ENCODE measurements around the gene ZNF3. TPM values are rescaled to one million over a fixed set of nuclear protein-coding genes. Genes with fewer than 3 reads are reported as not detected.

ZNF3 gene
- total and polyA plus RNA-seq, 9 of the 15 experiments (the other 6 are each of a cell fraction or from before 2014, with no cell fraction given) = 30.0 to 64.9 (median 51.5) TPM

DNA sequence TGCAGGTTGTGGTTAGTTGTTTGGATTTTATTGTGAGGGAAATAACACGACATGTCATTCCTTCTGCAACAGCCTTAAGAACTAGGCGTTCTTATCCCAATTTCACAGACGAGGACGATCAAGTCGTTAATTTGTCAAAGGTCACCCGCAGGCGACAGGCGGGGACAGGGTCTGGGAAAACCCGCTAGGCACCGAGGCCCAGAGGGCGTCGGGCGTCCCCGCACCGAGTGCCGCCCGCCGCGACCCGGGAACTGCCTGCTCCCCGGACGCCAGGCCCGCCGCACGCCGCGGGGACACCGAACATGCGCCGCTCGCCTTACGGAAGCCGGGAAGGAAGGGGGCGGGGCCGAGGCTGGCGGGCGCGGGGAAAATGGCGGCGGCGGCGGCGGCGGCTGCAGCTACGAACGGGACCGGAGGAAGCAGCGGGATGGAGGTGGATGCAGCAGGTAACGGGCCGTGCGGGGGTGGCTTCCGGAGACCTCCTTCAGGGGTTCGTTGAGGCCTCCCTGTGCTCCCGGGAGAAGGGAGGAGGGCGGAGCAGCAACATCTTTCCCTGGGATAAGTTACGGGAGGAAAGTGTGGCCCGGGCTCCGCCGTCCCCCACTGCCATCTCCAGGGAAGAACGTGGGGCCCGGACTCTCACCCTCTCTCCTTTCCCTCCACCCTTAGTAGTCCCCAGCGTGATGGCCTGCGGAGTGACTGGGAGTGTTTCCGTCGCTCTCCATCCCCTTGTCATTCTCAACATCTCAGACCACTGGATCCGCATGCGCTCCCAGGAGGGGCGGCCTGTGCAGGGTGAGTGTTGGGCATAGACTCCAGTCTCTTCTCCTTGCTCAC is 7.3 kb upstream of the ZNF3 start, which contains the start of gene COPS6 (continued):
- TF ChIP-seq GTF2E2 (tag; IDR thresholded peaks at IDR 0.05) (peak; percentile 96), ZNF224 (CRISPR knock-in tag; IDR thresholded peaks at IDR 0.05) (peak; percentile 96; the same call in 1 of the 2 replicates), SAP30 (IDR thresholded peaks at IDR 0.05; ENCODE audit: borderline replicate concordance, insufficient read depth, low read depth, low read length, poor library complexity, severe bottlenecking) (peak; percentile 34), FOXK2 (conservative IDR thresholded peaks at IDR 0.05 in 1 of 2, IDR thresholded peaks at IDR 0.05 in 1 of 2; ENCODE audit: low read depth in 2 of 2) (no peak; a peak in 1 of 4 replicates), ZNF766 (CRISPR knock-in tag; conservative IDR thresholded peaks at IDR 0.05) (peak; percentile 75), MEIS2 (IDR thresholded peaks at IDR 0.05; ENCODE audit: partially characterized antibody) (peak; percentile 47), GATA2 (CRISPR knock-in tag; IDR thresholded peaks at IDR 0.05) (no peak), ZBTB8A (IDR thresholded peaks at IDR 0.05; ENCODE audit: partially characterized antibody) (no peak), GTF2F1 (IDR thresholded peaks at IDR 0.05; ENCODE audit: low read depth, low read length) (peak; percentile 67; the same call in 1 of the 2 replicates), TOE1 (IDR thresholded peaks at IDR 0.05; ENCODE audit: borderline replicate concordance) (no peak), TOE1 (CRISPR knock-in tag; IDR thresholded peaks at IDR 0.05; ENCODE audit: borderline replicate concordance, low read depth) (peak; percentile 87; the same call in 1 of the 2 replicates), FOXP1 (CRISPR knock-in tag; IDR thresholded peaks at IDR 0.05) (peak; percentile 99), RHOXF2B (CRISPR knock-in tag; conservative IDR thresholded peaks at IDR 0.05) (no peak), EP400 (IDR thresholded peaks at IDR 0.05) (peak; percentile 88), ETV5 (CRISPR knock-in tag; IDR thresholded peaks at IDR 0.05; ENCODE audit: low read depth) (peak; percentile 56; the same call in 1 of the 2 replicates), SMARCB1 (IDR thresholded peaks at IDR 0.05; ENCODE audit: insufficient read length, low read depth) (no peak), ZNF507 (tag; conservative IDR thresholded peaks at IDR 0.05) (no peak), TARDBP (IDR thresholded peaks at IDR 0.05) (no peak; the same call in 1 of the 2 replicates), ZNF253 (CRISPR knock-in tag; conservative IDR thresholded peaks at IDR 0.05) (no peak), ZNF347 (CRISPR knock-in tag; IDR thresholded peaks at IDR 0.05; ENCODE audit: low read depth) (0 out of 2 replicates have a peak, but pooled peaks have one; percentile 40), HDAC8 (tag; IDR thresholded peaks at IDR 0.05) (peak; percentile 82), ELF4 (CRISPR knock-in tag; IDR thresholded peaks at IDR 0.05) (no peak), TEAD4 (IDR thresholded peaks at IDR 0.05; ENCODE audit: low read length) (peak; percentile 53), TEAD4 (CRISPR knock-in tag; IDR thresholded peaks at IDR 0.05; ENCODE audit: borderline replicate concordance) (peak; percentile 98), POLR3G (IDR thresholded peaks at IDR 0.05; ENCODE audit: extremely low read depth, insufficient read length, insufficient replicate concordance) (no peak), PCBP2 (IDR thresholded peaks at IDR 0.05; ENCODE audit: low read depth, low read length, poor library complexity, severe bottlenecking) (no peak)
- TF ChIP-seq, protein P1, sequence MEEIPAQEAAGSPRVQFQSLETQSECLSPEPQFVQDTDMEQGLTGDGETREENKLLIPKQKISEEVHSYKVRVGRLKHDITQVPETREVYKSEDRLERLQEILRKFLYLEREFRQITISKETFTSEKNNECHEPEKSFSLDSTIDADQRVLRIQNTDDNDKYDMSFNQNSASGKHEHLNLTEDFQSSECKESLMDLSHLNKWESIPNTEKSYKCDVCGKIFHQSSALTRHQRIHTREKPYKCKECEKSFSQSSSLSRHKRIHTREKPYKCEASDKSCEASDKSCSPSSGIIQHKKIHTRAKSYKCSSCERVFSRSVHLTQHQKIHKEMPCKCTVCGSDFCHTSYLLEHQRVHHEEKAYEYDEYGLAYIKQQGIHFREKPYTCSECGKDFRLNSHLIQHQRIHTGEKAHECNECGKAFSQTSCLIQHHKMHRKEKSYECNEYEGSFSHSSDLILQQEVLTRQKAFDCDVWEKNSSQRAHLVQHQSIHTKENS (CRISPR knock-in tag; IDR thresholded peaks at IDR 0.05) = no peak
- TF ChIP-seq, protein P2, sequence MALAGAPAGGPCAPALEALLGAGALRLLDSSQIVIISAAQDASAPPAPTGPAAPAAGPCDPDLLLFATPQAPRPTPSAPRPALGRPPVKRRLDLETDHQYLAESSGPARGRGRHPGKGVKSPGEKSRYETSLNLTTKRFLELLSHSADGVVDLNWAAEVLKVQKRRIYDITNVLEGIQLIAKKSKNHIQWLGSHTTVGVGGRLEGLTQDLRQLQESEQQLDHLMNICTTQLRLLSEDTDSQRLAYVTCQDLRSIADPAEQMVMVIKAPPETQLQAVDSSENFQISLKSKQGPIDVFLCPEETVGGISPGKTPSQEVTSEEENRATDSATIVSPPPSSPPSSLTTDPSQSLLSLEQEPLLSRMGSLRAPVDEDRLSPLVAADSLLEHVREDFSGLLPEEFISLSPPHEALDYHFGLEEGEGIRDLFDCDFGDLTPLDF (CRISPR knock-in tag; IDR thresholded peaks at IDR 0.05) = peak; percentile 97
